GM18519 (cell line): ENCODE measurements around the gene CDKAL1.
A peak's percentile ranks its signal among the peaks of the same experiment; 100 is the strongest.
"Not testable (repeated sequence)": the region's sequence is repeated elsewhere in the genome, so short reads cannot be mapped to it uniquely, and the experiment has no call there.

Experiments used
- ATAC-seq: cut with Tn5 transposase; IDR thresholded peaks from one replicate; pipeline ENCODE4 v1.9.1; 2021; ENCODE audit warnings: mild to moderate bottlenecking, moderate library complexity; ENCODE audit not compliant: unreplicated experiment, low FRiP score

The CDKAL1 gene

DNA sequence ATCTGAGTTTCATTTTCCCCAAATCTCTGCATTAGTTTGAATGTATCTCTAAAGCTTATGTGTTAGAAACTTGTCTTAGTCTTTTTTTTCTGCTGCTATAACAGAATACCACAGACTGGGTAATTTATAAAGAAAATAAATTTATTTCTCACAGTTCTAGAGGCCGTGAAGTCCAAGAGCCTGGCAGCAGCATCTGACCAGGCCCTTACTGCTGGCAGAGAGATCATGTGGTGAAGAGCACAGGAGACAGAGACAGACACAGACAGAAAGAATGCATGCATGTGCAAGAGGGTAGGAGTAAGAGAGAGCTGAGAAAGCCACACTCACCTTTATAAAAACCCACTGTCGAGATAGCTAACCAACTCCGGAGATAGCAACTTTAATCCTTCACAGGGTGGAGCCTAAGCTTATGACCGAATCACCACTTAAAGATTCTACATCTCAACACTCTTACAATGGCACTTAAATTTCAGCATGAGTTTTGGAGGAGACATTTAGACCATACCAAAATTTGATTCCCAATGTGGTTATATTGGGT is 646.6 kb downstream of the CDKAL1 start:
- ATAC-seq, result no peak

GRCh38 chr6:21181866-21182265 is 647.6 kb downstream of the CDKAL1 start:
- ATAC-seq, result peak; percentile 56

- no peak for ATAC-seq
Observed at GRCh38 chr6:21182589-21182988, 648.3 kb downstream of the CDKAL1 start.

DNA sequence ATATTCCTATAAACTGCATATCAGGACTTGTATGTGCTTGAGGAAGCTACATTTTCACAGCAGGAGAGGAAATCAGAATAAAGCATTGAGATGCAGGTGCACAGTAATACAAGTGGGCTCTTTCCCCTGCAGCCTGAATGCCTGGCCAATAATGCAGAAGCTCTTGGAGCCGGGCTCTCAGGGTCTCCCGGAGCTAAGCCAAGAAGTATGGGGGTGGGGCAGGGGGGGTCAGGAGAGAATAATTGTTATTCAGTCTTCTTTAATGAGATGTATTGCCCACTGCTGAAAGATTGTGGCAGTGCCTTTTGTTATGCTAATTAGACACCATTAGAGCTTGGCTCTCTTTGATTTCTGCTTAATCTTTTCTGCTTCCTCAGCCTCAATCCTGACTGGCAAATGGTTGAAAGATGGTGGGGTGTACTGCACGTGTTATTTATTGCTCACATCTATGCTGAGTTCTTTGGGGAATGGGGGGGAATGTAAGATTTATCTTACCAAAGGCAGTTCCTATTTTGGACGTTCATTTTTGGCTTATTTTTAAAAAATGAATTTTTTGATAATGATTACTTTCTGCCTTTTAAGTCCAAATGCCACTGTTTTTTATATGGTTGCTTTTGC is 651.7 kb downstream of the CDKAL1 start:
- no peak for ATAC-seq

DNA sequence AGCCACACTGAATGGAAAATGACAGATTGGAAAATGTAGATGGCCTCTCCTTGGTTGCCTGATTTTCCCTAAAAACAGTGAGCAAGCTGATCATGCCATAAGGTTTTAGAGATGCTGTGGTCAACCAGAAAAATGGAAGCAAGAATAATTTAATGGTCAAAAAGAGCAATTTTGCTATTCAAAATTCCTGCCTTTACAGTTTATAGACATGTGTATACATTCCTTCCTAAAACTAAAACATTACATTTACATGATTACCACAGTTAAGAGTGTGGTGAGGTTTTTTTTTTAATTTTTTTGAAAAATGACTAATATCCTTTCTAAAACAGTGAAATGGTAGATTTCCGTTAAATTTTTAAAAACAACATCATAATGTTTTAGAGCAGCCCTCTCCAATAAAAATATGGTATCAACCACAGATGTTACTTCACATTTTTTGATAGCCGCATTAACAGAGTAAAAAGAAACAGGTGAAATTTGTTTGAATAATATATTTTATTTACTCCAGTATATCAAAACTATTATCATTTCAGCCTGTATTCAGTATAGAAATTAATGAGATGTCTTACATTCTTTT is 652.3 kb downstream of the CDKAL1 start:
- ATAC-seq, result no peak

GRCh38 chr6:21187485-21187884 is 653.2 kb downstream of the CDKAL1 start:
- no peak for ATAC-seq

- no peak for ATAC-seq
Observed at GRCh38 chr6:21188505-21189223, 654.4 kb downstream of the CDKAL1 start.

GRCh38 chr6:21189759-21190158 is 655.5 kb downstream of the CDKAL1 start:
- no peak for ATAC-seq

DNA sequence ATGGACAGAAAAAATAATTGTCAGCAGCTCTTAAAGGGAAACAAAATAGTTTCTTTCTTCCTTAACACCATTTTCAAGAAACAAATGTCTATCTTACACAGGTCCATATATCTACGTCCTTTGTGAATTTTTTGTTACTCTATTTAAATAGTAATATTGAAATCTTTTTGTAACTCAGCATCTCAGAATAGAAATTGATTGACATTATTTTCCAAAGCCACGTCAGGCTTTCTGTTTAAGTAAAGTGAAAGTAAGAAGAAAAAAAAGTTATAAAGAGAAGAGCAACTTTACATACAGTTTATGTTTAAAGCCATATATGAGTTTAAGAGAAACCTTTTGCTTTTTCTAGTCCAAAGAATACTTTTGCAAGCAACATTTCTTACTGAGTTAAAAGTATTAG is 656.4 kb downstream of the CDKAL1 start:
- no peak for ATAC-seq

DNA sequence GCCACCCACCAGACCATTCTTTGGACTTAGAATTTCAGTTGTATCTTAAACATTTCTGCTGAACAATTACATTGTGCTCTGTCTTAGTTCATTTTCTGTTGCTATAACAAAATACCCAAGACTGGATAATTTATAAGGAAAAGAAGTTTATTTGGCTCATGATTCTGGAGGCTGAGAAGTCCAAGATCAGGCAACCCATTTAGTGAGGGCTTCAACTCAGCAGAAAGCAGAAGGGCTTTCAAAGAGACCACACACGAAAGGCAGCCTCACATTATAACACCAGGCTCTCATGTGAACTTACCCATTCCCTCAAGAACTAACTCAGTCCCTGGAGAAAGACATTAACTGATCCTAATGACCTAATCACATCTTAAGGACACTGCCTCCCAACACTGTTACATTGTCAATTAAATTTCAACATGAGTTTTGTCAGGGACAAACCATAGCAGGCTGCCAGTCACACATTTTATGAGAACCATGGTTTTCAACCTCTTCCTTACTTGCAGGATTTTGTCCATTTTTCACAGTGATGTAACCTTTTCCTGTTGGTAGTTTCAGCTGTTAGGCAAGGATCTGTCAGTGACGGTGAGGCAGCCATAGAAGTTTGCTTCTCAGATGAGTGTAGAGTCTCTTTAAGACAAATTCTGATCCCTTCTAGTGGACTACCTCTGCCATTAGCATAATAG is 659.7 kb downstream of the CDKAL1 start:
- no peak for ATAC-seq

GRCh38 chr6:21195301-21195700 is 661.0 kb downstream of the CDKAL1 start:
- not testable (repeated sequence) for ATAC-seq

- ATAC-seq, result no peak
Observed at GRCh38 chr6:21198032-21198640, 663.9 kb downstream of the CDKAL1 start.

DNA sequence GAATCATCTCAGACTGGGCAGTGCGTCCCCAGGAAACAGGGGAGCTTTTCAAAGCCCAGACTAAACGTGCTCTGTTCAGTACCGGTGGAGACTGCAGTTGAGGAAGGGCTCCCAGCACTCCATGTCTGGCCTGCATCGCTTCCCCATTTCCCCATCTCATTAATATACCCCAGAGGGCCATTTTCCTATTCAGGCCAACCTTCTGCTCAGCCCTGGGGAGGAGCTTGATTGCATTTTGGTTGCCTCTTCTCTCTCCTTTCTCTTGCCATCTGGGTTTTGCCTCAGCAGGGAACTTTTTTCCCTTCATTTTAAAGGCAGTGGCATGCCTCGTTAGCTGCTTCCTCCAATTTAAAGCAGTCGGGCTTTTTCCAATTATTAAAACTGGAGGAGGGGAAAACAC is 665.0 kb downstream of the CDKAL1 start:
- ATAC-seq, result no peak

- ATAC-seq, result no peak
Observed at GRCh38 chr6:21200134-21200870, 666.0 kb downstream of the CDKAL1 start.

- ATAC-seq, result no peak
Observed at GRCh38 chr6:21201187-21201586, 666.9 kb downstream of the CDKAL1 start.

DNA sequence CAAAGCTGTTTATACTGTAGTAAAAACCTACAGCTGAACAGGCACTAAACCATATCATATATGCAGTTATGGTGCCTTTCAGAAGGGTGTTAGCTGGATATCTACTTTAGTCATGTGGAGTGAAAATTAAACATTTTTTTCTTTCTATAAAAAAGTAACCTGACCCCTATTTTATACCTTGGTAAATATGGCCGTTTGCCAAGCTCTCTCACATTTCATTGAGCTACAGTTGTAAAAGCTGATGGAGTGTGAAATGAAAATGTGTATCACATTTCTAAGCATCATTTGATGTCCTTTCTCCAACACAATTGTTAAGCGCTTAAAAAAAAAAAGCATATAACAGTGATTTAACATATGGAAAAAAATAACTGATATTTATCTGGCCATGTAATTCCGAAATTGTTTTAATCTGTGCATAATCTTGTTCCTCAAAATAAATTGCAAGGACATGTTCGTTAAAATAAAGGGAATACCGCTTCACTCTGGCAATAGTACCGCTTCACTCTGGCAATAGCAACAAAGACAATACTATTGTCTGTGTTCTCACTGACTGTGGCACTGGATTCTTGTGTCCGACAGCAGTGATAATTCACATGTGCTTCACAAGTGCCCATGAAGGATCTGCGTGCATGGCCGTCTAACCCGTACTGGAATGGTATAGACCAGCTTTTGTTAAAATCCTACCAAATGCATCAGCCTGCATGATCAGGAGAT is 667.5 kb downstream of the CDKAL1 start:
- ATAC-seq, result no peak

GRCh38 chr6:21202521-21202920 is 668.3 kb downstream of the CDKAL1 start:
- no peak for ATAC-seq

GRCh38 chr6:21204951-21205350 is 670.7 kb downstream of the CDKAL1 start:
- no peak for ATAC-seq

- no peak for ATAC-seq
Observed at GRCh38 chr6:21208081-21208795, 674.0 kb downstream of the CDKAL1 start.
